ENCODE results near the gene SIGLEC6.

SIGLEC6 gene

DNA sequence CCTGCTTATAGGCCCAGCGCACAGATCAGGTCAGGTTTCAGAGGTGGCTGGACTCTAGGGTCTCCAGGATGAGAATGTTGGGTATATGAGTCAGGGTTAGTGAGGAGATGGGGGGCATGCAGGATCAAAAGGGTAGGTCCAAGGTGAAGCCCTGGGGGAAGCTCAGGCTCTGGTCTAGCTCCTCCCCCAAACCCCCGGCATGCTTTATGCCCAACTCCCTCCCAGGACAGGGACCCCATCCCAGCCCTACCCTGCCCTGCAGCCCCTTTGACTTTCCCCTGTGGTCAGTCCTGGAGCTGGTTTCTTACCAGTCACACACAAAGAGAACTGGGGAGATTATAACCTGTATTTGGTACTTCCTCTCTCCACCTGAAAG lies 62.9 kb downstream of the SIGLEC6 start:
- Mint-ChIP-seq H3K36me3 (no peaks in the 10 kb centered on the region), H3K4me3 (no peak overlapping the region), H3K9me3 (no peaks in the 10 kb centered on the region), H3K27me3 (peaks cover 33 to 47% of the 10 kb centered on the region in 2 donors), H3K4me1 (peaks cover 7 to 12% of the 10 kb centered on the region in 2 donors), H3K27ac (no peak overlapping the region)
- DNase-seq (no peak), ATAC-seq (replicated peaks) (no peak)

DNA sequence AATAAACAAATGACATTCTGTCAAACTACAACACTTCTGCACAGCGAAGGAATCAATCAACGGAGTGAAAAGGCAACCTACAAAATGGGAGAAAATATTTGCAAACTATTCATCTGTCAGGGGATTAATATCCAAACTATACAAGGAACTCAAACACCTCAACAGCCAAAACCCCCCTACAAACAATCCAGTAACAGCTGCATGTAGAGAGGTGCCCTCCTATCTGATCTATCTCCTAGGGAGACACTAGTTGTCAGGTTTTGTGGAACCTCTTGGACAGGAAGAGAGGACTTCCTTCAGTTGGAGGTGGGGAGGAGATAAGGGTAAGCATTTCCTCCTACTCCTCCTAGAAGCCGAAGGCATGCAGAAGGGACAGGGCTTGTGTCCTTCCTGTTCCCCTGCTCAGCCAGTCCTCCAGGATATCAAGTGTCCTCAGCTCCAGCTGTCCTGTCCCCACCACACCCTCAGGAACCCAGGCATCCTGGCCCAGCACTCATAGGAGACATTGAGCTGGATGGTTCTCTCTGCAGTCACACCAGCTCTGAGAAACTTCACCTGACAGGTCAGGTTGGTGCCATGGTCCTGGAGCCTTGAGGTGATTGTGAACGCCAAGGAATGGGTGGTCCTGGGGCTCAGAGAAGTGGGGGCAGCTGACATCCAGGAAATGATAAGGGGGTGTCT lies 63.5 kb downstream of the SIGLEC6 start:
- Mint-ChIP-seq H3K4me1 (peaks cover 6% of the 10 kb centered on the region in 2 donors), H3K36me3 (no peaks in the 10 kb centered on the region)

More for the DNA sequence above, 63.5 kb downstream of the SIGLEC6 start:
- peak overlapping the region; percentile 51 for H3K27ac Mint-ChIP-seq
- no peak overlapping the region for H3K4me3 Mint-ChIP-seq
- DNase-seq (no peak), ATAC-seq (replicated peaks) (no peak)
- H3K9me3 Mint-ChIP-seq, result no peaks in the 10 kb centered on the region
- peaks cover 38 to 48% of the 10 kb centered on the region in 2 donors for H3K27me3 Mint-ChIP-seq

All from stimulated activated naive B cell treated with anti-CD40 and anti-IgM and Interleukin-4, amounts not matched to agents 10 μg/mL and 1 μg/mL and 100 μg/mL, for 72 hours (primary cell).